ENCODE measurements around the gene NAPEPLD. TPM values are rescaled to one million over a fixed set of nuclear protein-coding genes. Genes with fewer than 3 reads are reported as not detected.

Gene NAPEPLD
- total RNA-seq, 1 experiment from 2014 or later: 22.6 TPM

DNA sequence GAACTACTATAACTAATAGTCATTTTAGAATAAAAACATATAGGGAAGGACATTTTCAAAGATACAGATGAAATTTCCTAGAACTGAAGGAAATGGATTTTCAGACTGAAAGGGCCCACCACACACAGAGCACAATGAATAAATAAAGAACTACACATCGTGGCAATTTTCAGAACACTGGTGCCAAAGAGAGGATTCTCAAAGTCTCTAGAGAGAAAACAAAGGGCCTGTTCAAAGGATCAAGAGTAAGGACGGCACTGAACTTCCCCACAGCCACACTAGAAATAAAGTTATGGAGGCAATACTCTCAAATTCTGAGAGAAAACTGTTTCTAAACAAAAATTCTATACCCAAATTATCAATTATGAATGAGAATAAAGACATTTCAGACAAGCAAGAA lies 21.9 kb downstream of the NAPEPLD start:
- Histone ChIP-seq H3K4me1 (replicated peaks; ENCODE audit: insufficient read depth) (peaks cover 5% of the 10 kb centered on the region; the same call in 1 of the 2 replicates), H3K9me3 (ENCODE audit: insufficient read depth, low read depth) (no peaks in the 10 kb centered on the region), H3K4me2 (no peak overlapping the region), H3K4me3 (no peak overlapping the region), H4K20me1 (ENCODE audit: insufficient read depth) (no peaks in the 10 kb centered on the region), H3F3A (ENCODE audit: insufficient read depth, low read depth) (no peaks in the 10 kb centered on the region), H3K27ac (no peak overlapping the region), H3K9me2 (ENCODE audit: insufficient read depth) (no peaks in the 10 kb centered on the region), H3K27me3 (ENCODE audit: insufficient read depth, low read depth) (no peaks in the 10 kb centered on the region), H3K36me3 (ENCODE audit: low read depth) (no peaks in the 10 kb centered on the region), H2AFZ (no peak overlapping the region), H3K79me2 (ENCODE audit: low read depth) (no peaks in the 10 kb centered on the region)
- DNase-seq: no peak
- BruUV-seq (replicated peaks): no TSS peak
- ChIA-PET POLR2A (ENCODE audit: unreplicated experiment) (no interaction called here), CTCF (interaction anchor here (1.1 kb wide), 1 partner anchor 65 kb away, joined by 5 read pairs; no protein-coding TSS in a partner anchor)
- TF ChIP-seq, protein P1, sequence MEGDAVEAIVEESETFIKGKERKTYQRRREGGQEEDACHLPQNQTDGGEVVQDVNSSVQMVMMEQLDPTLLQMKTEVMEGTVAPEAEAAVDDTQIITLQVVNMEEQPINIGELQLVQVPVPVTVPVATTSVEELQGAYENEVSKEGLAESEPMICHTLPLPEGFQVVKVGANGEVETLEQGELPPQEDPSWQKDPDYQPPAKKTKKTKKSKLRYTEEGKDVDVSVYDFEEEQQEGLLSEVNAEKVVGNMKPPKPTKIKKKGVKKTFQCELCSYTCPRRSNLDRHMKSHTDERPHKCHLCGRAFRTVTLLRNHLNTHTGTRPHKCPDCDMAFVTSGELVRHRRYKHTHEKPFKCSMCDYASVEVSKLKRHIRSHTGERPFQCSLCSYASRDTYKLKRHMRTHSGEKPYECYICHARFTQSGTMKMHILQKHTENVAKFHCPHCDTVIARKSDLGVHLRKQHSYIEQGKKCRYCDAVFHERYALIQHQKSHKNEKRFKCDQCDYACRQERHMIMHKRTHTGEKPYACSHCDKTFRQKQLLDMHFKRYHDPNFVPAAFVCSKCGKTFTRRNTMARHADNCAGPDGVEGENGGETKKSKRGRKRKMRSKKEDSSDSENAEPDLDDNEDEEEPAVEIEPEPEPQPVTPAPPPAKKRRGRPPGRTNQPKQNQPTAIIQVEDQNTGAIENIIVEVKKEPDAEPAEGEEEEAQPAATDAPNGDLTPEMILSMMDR (conservative IDR thresholded peaks at IDR 0.05): no peak
- no peak for TF ChIP-seq EZH2 (IDR thresholded peaks at IDR 0.05; ENCODE audit: low read depth)
- intact Hi-C loops (cut with micrococcal nuclease; ENCODE audit: unreplicated experiment): no loop called here

DNA sequence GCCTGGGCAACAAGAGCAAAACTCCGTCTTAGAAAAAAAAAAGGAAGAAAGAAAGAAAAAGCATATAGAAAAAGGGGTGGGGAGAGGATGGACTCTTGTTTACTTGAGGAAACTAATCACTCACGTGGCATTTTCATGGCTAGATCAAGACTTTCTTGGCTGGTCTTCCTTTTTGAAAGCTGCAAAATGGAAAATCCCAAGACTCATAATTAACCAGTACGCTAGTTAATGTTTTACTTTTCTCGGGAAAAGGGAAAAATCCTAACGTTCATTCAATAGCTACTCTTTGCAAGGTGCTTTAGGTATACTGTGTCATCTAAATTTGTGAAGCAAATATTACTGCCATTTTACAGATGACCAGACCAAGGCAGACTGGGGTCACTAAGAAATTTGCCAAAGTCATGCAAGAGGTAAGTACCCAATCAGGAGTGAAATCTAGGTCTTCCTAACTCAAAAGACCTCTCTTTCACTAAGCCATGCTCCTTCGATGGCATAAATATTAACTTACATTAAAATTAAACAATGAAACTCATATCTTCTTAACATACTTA lies 24.4 kb downstream of the NAPEPLD start:
- CTCF ChIA-PET: interaction anchor here (0.6 kb wide), 1 partner anchor 38 kb away, joined by 6 read pairs; no protein-coding TSS in a partner anchor
- Histone ChIP-seq H3K9me2 (ENCODE audit: insufficient read depth) (no peaks in the 10 kb centered on the region), H3K9me3 (ENCODE audit: insufficient read depth, low read depth) (no peaks in the 10 kb centered on the region), H3K4me2 (no peak overlapping the region), H3K4me1 (replicated peaks; ENCODE audit: insufficient read depth) (no peaks in the 10 kb centered on the region), H3K27ac (no peak overlapping the region), H4K20me1 (ENCODE audit: insufficient read depth) (no peaks in the 10 kb centered on the region), H3K36me3 (ENCODE audit: low read depth) (peaks cover 3% of the 10 kb centered on the region; the same call in 1 of the 2 replicates), H3K27me3 (ENCODE audit: insufficient read depth, low read depth) (no peaks in the 10 kb centered on the region), H3F3A (ENCODE audit: insufficient read depth, low read depth) (no peaks in the 10 kb centered on the region), H3K4me3 (no peak overlapping the region), H2AFZ (no peak overlapping the region), H3K79me2 (ENCODE audit: low read depth) (no peaks in the 10 kb centered on the region)
- TF ChIP-seq EZH2 (IDR thresholded peaks at IDR 0.05; ENCODE audit: low read depth): no peak
- TF ChIP-seq, protein P1 (conservative IDR thresholded peaks at IDR 0.05): no peak
- no peak for DNase-seq
- intact Hi-C loops (cut with micrococcal nuclease; ENCODE audit: unreplicated experiment): no loop called here
- POLR2A ChIA-PET (ENCODE audit: unreplicated experiment): interaction anchor here (0.8 kb wide), 1 partner anchor 1855 kb away, joined by 6 read pairs; no protein-coding TSS in a partner anchor
- no TSS peak for BruUV-seq (replicated peaks)

DNA sequence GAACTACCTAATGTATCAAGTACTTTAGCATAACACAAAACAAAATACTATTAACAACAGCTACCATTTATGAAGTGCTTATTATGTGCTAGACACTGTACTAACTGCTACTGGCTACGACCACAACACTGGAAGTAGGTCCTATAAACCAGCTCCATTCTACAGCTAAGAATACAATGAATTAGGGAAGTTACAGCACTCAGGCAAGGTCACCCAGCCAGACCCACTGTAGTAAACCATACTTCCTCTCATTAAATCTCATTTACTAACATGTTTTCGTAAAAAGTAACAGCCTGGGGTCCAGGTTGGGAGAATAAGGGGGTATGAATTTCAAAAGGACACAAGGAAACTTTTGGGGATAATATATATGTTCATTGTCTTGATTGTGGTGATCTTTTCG lies 25.4 kb downstream of the NAPEPLD start:
- Histone ChIP-seq H3K36me3 (ENCODE audit: low read depth) (peaks cover 3% of the 10 kb centered on the region; the same call in 1 of the 2 replicates), H4K20me1 (ENCODE audit: insufficient read depth) (no peaks in the 10 kb centered on the region), H3K4me3 (no peak overlapping the region), H3K27ac (no peak overlapping the region), H3K79me2 (ENCODE audit: low read depth) (no peaks in the 10 kb centered on the region), H3F3A (ENCODE audit: insufficient read depth, low read depth) (no peaks in the 10 kb centered on the region), H2AFZ (no peak overlapping the region), H3K9me2 (ENCODE audit: insufficient read depth) (no peaks in the 10 kb centered on the region), H3K27me3 (ENCODE audit: insufficient read depth, low read depth) (no peaks in the 10 kb centered on the region), H3K4me2 (no peak overlapping the region), H3K4me1 (replicated peaks; ENCODE audit: insufficient read depth) (no peaks in the 10 kb centered on the region), H3K9me3 (ENCODE audit: insufficient read depth, low read depth) (no peaks in the 10 kb centered on the region)
- DNase-seq: no peak
- intact Hi-C loops (cut with micrococcal nuclease; ENCODE audit: unreplicated experiment): no loop called here
- TF ChIP-seq, protein P1 (conservative IDR thresholded peaks at IDR 0.05): no peak
- no peak for TF ChIP-seq EZH2 (IDR thresholded peaks at IDR 0.05; ENCODE audit: low read depth)
- ChIA-PET POLR2A (ENCODE audit: unreplicated experiment) (no interaction called here), CTCF (no interaction called here)
- no TSS peak for BruUV-seq (replicated peaks)

All from PC-9 (cell line).